GM23338 (cell line): ENCODE measurements around the gene DIAPH3. TPM values are rescaled to one million over a fixed set of nuclear protein-coding genes. Genes with fewer than 3 reads are reported as not detected.

ENCODE experiments used
- ATAC-seq: fragments of 200-7000 bp; cut with Tn5 transposase; 3 replicates; pipeline ENCODE4 v1.9.1; 2020
- DNase-seq: peaks from one replicate; pipeline ENCODE4 v3.0.0-alpha.2; 2015; ENCODE audit warnings: low spot score
- H2AFZ ChIP-seq: fragments of 200-600 bp; sonication (generic); 2 replicates; pipeline ENCODE4 v1.8.0; 2016; ENCODE audit warnings: antibody characterized with exemption, mild to moderate bottlenecking, moderate library complexity
- H3F3A ChIP-seq: fragments of 200-600 bp; sonication (generic); replicated peaks from 2 replicates; pipeline ENCODE4 v1.8.0; 2017; ENCODE audit warnings: antibody characterized with exemption, mixed run types, low read depth
- H3K27ac ChIP-seq: fragments of 200-600 bp; sonication (generic); 2 replicates; pipeline ENCODE4 v1.6.1; 2016; ENCODE audit warnings: low read depth
- H3K27me3 ChIP-seq: fragments of 200-600 bp; sonication (generic); 2 replicates; pipeline ENCODE4 v1.8.0; 2016; ENCODE audit warnings: mild to moderate bottlenecking, mixed run types, moderate library complexity; ENCODE audit not compliant: insufficient read depth
- H3K36me3 ChIP-seq: fragments of 200-600 bp; sonication (generic); 2 replicates; pipeline ENCODE4 v1.8.0; 2016; ENCODE audit warnings: mild to moderate bottlenecking; ENCODE audit not compliant: insufficient read depth
- H3K4me1 ChIP-seq: fragments of 200-600 bp; sonication (generic); 2 replicates; pipeline ENCODE4 v1.8.0; 2016; ENCODE audit warnings: mild to moderate bottlenecking, moderate library complexity; ENCODE audit not compliant: insufficient read depth
- H3K4me2 ChIP-seq: fragments of 200-600 bp; sonication (generic); 2 replicates; pipeline ENCODE4 v1.7.1; 2017; ENCODE audit warnings: mixed run types
- H3K4me3 ChIP-seq: fragments of 200-600 bp; sonication (generic); 2 replicates; pipeline ENCODE4 v1.6.1; 2016; ENCODE audit warnings: mixed run types
- H3K79me2 ChIP-seq: fragments of 200-600 bp; sonication (generic); replicated peaks from 2 replicates; pipeline ENCODE4 v1.8.0; 2017; ENCODE audit warnings: mild to moderate bottlenecking; ENCODE audit not compliant: insufficient read depth
- H3K9me2 ChIP-seq: fragments of 200-600 bp; sonication (generic); 2 replicates; pipeline ENCODE4 v1.8.0; 2017; ENCODE audit not compliant: insufficient read depth
- H4K20me1 ChIP-seq: fragments of 200-600 bp; sonication (generic); replicated peaks from 2 replicates; pipeline ENCODE4 v1.8.0; 2017; ENCODE audit warnings: mild to moderate bottlenecking; ENCODE audit not compliant: insufficient read depth
- H3K27ac Mint-ChIP-seq: 2 replicates; pipeline ENCODE4 v1.8.0; 2020; ENCODE audit warnings: inconsistent platforms, mild to moderate bottlenecking, moderate library complexity, mixed read lengths
- H3K27me3 Mint-ChIP-seq: 3 replicates; pipeline ENCODE4 v1.8.0; 2022; ENCODE audit warnings: low read depth, mild to moderate bottlenecking, moderate library complexity, mixed read lengths, inconsistent platforms; ENCODE audit not compliant: insufficient read depth, poor library complexity
- H3K36me3 Mint-ChIP-seq: 3 replicates; pipeline ENCODE4 v1.8.0; 2021; ENCODE audit warnings: low read depth, mild to moderate bottlenecking, inconsistent platforms, moderate library complexity, mixed read lengths
- H3K4me1 Mint-ChIP-seq: 3 replicates; pipeline ENCODE4 v1.8.0; 2020; ENCODE audit warnings: mild to moderate bottlenecking, inconsistent platforms, mixed read lengths
- H3K4me3 Mint-ChIP-seq: 3 replicates; pipeline ENCODE4 v1.8.0; 2021; ENCODE audit warnings: moderate library complexity, mild to moderate bottlenecking, inconsistent platforms, mixed read lengths
- H3K9me3 Mint-ChIP-seq: 3 replicates; pipeline ENCODE4 v1.8.0; 2020; ENCODE audit warnings: moderate library complexity, mild to moderate bottlenecking, inconsistent platforms, mixed read lengths
- CREB1 ChIP-seq: fragments of 250-450 bp; sonication (Bioruptor Pico); IDR thresholded peaks from 2 replicates; pipeline ENCODE4 v1.5.0; 2020; ENCODE audit warnings: low read depth, mild to moderate bottlenecking, moderate library complexity
- EZH2 ChIP-seq: fragments of 200-600 bp; sonication (generic); IDR thresholded peaks from one replicate; pipeline ENCODE4 v1.8.0; 2017; ENCODE audit warnings: antibody characterized with exemption, mild to moderate bottlenecking, low read depth; ENCODE audit not compliant: unreplicated experiment
- EZH2phosphoT487 ChIP-seq: fragments of 200-600 bp; sonication (generic); IDR thresholded peaks from one replicate; pipeline ENCODE4 v1.8.1; 2018; ENCODE audit warnings: antibody characterized with exemption; ENCODE audit not compliant: unreplicated experiment
- JUNB ChIP-seq: IDR thresholded peaks from one replicate; pipeline ENCODE4 v1.6.1; 2016; ENCODE audit warnings: antibody characterized with exemption; ENCODE audit not compliant: unreplicated experiment
- NANOG ChIP-seq: IDR thresholded peaks from 2 replicates; pipeline ENCODE4 v1.6.1; 2016; ENCODE audit warnings: antibody characterized with exemption, borderline replicate concordance
- POLR2AphosphoS5 ChIP-seq: IDR thresholded peaks from 2 replicates; pipeline ENCODE4 v1.6.1; 2016; ENCODE audit warnings: antibody characterized with exemption, low read depth
- ZNF114 ChIP-seq: fragments of 250-450 bp; sonication (Bioruptor Pico); IDR thresholded peaks from 2 replicates; pipeline ENCODE4 v1.5.0; 2020; ENCODE audit warnings: mild to moderate bottlenecking, moderate library complexity
- polyA plus RNA-seq: library from polyadenylated mRNA; unstranded; fragments of >200 nt; fragmentation: Nextera tagmentation; extraction: Ambion mirVana; gene quantifications from 2 replicates; pipeline ENCODE4 v1.2.1, GENCODE V29; 2016
- total RNA-seq: library from RNA; depleted of rRNA; stranded (reverse); fragments of >200 nt; shearing (Covaris generic); gene quantifications from 2 replicates; pipeline ENCODE4 v1.2.3, GENCODE V29; 2014
- TF ChIP-seq, protein P1 (sequence below): IDR thresholded peaks from one replicate; pipeline ENCODE4 v1.6.1; 2018; ENCODE audit warnings: antibody characterized with exemption; ENCODE audit not compliant: unreplicated experiment
- TF ChIP-seq, protein P2 (sequence below): IDR thresholded peaks from 2 replicates; pipeline ENCODE4 v1.6.1; 2016; ENCODE audit warnings: antibody characterized with exemption
- TF ChIP-seq, protein P3 (sequence below), 2 experiments: fragments of 200-600 bp in 1 of 2; sonication (generic) in 1 of 2; conservative IDR thresholded peaks; 2 replicates each; pipeline versions ENCODE4 v1.5.1 to v1.6.1; 2016 to 2017; ENCODE audit warnings: antibody characterized with exemption in 2 of 2, low read depth in 2 of 2, mild to moderate bottlenecking in 2 of 2, moderate library complexity in 1 of 2
- TF ChIP-seq, protein P4 (sequence below): fragments of 250-450 bp; sonication (Bioruptor Pico); IDR thresholded peaks from 2 replicates; pipeline ENCODE4 v1.5.0; 2020; ENCODE audit warnings: mild to moderate bottlenecking, moderate library complexity

The DIAPH3 gene
- total and polyA plus RNA-seq, 2 experiments from 2014 or later = 23.4 to 30.2 TPM

DNA sequence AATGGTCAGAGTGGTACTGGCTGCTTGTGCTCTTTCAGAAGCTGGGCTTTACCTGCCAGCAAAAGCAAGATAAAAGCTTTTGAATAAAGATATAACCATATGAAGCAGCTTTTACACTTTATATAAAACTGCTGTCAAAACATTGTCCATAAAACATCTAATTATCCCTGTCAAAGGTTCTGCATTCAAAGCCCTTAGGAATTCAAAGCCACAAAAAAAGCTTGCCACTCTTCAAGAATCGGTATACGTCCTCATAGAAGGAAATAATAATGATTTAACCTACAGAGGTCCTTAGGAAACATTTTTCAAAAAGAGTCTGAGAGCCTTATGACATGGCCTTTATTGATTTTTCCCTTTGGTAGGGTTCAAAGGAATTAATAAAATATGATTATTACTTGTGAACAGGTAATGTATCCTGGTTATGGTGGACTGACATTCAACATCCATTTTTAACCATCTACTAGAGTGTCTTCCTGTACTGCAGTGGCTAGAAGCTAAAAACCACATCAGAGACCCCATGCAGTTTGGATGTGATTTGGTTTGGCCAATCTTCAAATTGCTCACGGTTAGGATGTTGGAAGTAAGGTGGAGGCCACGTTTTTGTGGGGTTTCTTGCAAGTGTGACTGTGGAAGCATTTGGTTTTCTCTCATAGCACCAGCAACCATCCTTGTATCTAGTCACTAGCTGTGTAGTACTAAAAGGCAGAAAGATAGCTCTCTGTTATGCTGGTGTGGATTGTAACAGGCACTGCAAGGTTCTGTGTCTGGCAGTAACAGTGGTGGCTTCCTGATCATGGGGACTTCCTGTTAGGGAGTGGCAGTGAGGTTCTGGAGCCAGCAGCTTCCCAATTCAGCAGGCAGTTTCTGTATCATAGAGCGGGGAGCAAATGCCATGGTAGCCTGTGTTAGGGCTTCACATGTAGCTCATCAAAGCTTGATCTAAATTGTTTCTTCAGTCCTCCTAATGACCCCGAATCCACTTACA is 441.5 kb downstream of the DIAPH3 start (continued):
- no peak for TF ChIP-seq EZH2

DNA sequence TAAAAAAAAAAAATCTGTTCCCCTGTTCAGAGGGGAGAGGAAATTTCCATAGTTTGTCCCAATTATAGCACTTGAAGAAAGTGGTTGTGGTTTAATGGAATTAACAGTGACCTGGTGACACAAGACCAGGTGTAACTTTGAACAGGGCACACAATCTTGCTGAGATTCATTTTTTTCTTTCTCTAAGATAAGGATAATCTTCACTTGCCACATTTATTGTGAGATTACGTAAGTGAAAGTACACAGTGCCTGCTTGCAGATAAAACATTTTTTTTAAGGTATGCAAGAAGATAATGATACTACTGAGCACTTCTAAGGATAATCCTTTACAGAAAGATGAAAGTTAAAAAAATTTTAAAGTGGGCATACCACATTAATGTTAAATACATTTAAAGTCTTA is 448.1 kb downstream of the DIAPH3 start:
- Histone ChIP-seq H3K27me3 (no peaks in the 10 kb centered on the region), H4K20me1 (no peaks in the 10 kb centered on the region), H3K4me2 (no peak overlapping the region), H3K27ac (no peak overlapping the region), H3K9me2 (no peaks in the 10 kb centered on the region), H3K36me3 (no peaks in the 10 kb centered on the region), H3K4me1 (no peaks in the 10 kb centered on the region), H3F3A (no peaks in the 10 kb centered on the region), H2AFZ (no peak overlapping the region), H3K4me3 (no peak overlapping the region), H3K79me2 (no peaks in the 10 kb centered on the region)
- no peak overlapping the region for H3K4me3 Mint-ChIP-seq
- H3K9me3 Mint-ChIP-seq = no peaks in the 10 kb centered on the region
- no peak overlapping the region for H3K27ac Mint-ChIP-seq
- no peaks in the 10 kb centered on the region for H3K36me3 Mint-ChIP-seq
- ATAC-seq (no peak), DNase-seq (no peak)
- 0 out of 3 replicates have a peak, but pooled peaks cover 1% of the 10 kb centered on the region for H3K4me1 Mint-ChIP-seq
- H3K27me3 Mint-ChIP-seq = no peaks in the 10 kb centered on the region
- no peak for TF ChIP-seq NANOG
- no peak for TF ChIP-seq JUNB
- TF ChIP-seq, protein P1, sequence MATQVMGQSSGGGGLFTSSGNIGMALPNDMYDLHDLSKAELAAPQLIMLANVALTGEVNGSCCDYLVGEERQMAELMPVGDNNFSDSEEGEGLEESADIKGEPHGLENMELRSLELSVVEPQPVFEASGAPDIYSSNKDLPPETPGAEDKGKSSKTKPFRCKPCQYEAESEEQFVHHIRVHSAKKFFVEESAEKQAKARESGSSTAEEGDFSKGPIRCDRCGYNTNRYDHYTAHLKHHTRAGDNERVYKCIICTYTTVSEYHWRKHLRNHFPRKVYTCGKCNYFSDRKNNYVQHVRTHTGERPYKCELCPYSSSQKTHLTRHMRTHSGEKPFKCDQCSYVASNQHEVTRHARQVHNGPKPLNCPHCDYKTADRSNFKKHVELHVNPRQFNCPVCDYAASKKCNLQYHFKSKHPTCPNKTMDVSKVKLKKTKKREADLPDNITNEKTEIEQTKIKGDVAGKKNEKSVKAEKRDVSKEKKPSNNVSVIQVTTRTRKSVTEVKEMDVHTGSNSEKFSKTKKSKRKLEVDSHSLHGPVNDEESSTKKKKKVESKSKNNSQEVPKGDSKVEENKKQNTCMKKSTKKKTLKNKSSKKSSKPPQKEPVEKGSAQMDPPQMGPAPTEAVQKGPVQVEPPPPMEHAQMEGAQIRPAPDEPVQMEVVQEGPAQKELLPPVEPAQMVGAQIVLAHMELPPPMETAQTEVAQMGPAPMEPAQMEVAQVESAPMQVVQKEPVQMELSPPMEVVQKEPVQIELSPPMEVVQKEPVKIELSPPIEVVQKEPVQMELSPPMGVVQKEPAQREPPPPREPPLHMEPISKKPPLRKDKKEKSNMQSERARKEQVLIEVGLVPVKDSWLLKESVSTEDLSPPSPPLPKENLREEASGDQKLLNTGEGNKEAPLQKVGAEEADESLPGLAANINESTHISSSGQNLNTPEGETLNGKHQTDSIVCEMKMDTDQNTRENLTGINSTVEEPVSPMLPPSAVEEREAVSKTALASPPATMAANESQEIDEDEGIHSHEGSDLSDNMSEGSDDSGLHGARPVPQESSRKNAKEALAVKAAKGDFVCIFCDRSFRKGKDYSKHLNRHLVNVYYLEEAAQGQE = no peak
- TF ChIP-seq CREB1 (CRISPR knock-in tag) = no peak
- no peak for TF ChIP-seq EZH2
- TF ChIP-seq, protein P2, sequence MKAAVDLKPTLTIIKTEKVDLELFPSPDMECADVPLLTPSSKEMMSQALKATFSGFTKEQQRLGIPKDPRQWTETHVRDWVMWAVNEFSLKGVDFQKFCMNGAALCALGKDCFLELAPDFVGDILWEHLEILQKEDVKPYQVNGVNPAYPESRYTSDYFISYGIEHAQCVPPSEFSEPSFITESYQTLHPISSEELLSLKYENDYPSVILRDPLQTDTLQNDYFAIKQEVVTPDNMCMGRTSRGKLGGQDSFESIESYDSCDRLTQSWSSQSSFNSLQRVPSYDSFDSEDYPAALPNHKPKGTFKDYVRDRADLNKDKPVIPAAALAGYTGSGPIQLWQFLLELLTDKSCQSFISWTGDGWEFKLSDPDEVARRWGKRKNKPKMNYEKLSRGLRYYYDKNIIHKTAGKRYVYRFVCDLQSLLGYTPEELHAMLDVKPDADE = no peak
- TF ChIP-seq, protein P3, sequence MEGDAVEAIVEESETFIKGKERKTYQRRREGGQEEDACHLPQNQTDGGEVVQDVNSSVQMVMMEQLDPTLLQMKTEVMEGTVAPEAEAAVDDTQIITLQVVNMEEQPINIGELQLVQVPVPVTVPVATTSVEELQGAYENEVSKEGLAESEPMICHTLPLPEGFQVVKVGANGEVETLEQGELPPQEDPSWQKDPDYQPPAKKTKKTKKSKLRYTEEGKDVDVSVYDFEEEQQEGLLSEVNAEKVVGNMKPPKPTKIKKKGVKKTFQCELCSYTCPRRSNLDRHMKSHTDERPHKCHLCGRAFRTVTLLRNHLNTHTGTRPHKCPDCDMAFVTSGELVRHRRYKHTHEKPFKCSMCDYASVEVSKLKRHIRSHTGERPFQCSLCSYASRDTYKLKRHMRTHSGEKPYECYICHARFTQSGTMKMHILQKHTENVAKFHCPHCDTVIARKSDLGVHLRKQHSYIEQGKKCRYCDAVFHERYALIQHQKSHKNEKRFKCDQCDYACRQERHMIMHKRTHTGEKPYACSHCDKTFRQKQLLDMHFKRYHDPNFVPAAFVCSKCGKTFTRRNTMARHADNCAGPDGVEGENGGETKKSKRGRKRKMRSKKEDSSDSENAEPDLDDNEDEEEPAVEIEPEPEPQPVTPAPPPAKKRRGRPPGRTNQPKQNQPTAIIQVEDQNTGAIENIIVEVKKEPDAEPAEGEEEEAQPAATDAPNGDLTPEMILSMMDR (conservative IDR thresholded peaks at IDR 0.05; ENCODE audit: low read depth in 2 of 2) = no peak
- no peak for TF ChIP-seq EZH2phosphoT487
- TF ChIP-seq ZNF114 (CRISPR knock-in tag) = no peak
- no peak for TF ChIP-seq POLR2AphosphoS5
- TF ChIP-seq, protein P4, sequence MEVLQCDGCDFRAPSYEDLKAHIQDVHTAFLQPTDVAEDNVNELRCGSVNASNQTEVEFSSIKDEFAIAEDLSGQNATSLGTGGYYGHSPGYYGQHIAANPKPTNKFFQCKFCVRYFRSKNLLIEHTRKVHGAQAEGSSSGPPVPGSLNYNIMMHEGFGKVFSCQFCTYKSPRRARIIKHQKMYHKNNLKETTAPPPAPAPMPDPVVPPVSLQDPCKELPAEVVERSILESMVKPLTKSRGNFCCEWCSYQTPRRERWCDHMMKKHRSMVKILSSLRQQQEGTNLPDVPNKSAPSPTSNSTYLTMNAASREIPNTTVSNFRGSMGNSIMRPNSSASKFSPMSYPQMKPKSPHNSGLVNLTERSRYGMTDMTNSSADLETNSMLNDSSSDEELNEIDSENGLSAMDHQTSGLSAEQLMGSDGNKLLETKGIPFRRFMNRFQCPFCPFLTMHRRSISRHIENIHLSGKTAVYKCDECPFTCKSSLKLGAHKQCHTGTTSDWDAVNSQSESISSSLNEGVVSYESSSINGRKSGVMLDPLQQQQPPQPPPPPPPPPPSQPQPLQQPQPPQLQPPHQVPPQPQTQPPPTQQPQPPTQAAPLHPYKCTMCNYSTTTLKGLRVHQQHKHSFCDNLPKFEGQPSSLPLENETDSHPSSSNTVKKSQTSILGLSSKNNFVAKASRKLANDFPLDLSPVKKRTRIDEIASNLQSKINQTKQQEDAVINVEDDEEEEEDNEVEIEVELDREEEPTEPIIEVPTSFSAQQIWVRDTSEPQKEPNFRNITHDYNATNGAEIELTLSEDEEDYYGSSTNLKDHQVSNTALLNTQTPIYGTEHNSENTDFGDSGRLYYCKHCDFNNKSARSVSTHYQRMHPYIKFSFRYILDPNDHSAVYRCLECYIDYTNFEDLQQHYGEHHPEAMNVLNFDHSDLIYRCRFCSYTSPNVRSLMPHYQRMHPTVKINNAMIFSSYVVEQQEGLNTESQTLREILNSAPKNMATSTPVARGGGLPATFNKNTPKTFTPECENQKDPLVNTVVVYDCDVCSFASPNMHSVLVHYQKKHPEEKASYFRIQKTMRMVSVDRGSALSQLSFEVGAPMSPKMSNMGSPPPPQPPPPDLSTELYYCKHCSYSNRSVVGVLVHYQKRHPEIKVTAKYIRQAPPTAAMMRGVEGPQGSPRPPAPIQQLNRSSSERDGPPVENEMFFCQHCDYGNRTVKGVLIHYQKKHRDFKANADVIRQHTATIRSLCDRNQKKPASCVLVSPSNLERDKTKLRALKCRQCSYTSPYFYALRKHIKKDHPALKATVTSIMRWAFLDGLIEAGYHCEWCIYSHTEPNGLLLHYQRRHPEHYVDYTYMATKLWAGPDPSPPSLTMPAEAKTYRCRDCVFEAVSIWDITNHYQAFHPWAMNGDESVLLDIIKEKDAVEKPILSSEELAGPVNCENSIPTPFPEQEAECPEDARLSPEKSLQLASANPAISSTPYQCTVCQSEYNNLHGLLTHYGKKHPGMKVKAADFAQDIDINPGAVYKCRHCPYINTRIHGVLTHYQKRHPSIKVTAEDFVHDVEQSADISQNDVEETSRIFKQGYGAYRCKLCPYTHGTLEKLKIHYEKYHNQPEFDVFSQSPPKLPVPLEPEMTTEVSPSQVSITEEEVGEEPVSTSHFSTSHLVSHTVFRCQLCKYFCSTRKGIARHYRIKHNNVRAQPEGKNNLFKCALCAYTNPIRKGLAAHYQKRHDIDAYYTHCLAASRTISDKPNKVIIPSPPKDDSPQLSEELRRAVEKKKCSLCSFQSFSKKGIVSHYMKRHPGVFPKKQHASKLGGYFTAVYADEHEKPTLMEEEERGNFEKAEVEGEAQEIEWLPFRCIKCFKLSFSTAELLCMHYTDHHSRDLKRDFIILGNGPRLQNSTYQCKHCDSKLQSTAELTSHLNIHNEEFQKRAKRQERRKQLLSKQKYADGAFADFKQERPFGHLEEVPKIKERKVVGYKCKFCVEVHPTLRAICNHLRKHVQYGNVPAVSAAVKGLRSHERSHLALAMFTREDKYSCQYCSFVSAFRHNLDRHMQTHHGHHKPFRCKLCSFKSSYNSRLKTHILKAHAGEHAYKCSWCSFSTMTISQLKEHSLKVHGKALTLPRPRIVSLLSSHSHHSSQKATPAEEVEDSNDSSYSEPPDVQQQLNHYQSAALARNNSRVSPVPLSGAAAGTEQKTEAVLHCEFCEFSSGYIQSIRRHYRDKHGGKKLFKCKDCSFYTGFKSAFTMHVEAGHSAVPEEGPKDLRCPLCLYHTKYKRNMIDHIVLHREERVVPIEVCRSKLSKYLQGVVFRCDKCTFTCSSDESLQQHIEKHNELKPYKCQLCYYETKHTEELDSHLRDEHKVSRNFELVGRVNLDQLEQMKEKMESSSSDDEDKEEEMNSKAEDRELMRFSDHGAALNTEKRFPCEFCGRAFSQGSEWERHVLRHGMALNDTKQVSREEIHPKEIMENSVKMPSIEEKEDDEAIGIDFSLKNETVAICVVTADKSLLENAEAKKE (CRISPR knock-in tag) = no peak
